ENCODE measurements around the gene DUSP22.

DUSP22 gene

DNA sequence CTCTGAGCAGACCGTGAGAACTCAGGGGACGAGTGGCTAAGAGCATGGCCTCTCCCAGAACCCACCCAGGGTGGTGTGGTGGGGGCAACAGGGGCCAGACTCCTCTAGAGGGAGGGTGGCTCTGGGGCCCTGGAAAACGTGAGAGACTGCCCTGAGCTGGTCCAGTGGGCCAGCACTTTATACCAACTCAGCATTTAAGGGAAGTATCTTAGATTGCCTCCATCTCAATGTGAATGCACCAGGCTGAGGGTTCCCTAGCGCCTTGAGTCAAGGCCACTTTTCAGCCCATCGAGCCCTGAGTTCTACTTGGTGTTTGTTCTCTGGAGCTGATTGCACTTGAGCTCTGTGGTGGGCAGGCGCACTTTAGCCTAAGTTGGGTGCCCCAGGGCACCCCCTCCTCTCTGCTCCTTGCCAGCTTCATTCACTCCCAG lies 57.2 kb downstream of the DUSP22 start:
- no peak for DNase-seq (ENCODE audit: low read depth in 2 of 3, low spot score in 1 of 3)

DNA sequence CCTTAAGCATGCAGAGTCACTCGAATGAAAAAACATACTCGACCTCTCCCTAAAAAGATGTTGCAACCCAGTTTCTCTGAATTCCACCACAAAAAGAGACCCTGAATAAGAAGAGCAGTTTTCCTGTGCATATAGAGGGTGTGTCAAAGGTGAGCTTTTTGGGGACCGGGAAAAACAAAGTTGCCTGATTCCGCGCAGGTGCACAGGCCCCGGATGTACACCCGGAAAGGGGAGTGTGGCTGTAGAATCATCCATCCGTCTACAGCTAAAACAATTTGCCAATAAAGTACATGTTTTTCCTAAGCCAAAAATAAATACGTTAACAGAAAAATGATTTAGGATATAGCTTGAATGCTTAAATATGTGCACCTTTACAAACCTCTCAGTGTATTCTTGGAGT lies 58.1 kb downstream of the DUSP22 start:
- DNase-seq (ENCODE audit: low read depth in 2 of 3, low spot score in 1 of 3) = no peak

DNA sequence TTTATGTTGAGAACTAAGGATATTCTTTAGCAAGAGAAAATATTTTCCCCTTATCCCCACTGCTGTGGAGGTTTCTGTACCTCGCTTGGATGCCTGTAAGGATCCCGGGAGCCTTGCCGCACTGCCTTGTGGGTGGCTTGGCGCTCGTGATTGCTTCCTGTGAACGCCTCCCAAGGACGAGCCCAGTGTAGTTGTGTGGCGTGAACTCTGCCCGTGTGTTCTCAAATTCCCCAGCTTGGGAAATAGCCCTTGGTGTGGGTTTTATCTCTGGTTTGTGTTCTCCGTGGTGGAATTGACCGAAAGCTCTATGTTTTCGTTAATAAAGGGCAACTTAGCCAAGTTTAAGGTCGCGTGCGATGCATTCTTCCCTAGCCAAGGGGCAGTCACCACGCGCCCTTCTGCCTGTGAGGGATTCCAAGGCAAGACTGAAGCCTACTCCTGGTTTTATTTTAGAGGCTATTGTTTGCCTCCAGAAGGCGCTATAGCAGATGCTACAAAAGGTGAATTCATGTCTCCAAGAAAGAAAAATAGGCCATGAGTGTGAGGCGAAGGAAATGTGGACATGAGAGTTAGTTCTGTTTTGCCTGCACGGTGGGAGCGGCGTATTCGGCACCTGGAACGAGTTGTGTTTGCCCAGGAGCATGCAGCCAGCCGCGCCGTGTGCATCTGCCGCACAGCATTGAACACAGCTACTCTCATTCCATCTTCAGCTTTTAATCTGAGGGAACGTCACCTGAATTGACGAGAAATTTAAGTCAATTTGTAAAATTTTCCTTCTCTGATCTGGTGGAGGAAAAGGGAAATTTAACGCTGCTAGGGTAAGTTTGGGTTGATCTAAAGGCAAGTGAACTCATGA lies 59.0 kb downstream of the DUSP22 start:
- DNase-seq (ENCODE audit: low read depth in 2 of 3, low spot score in 1 of 3) = no peak

- no peak for DNase-seq (ENCODE audit: low read depth in 2 of 3, low spot score in 1 of 3)
Observed at GRCh38 chr6:351867-352289, 59.6 kb downstream of the DUSP22 start.

DNA sequence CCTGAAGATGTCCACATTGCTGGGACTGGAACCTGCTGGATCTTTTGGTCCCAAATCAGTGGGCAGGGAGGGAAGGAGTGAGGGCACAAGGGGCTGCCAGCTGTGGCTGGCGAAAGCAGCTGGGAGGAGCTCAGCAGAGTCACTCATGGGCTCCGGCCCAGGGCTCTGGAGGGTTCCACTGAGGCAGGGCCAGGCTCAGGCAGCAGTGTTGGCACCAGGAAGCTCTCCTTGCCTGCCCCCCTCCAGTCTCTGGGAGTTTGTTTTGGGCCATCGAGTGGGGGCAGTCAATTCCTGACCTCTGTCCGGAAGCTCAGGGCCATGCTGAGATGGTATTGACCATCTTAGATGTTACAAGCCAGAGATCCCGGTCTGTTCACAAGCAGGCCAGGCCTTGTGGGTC lies 60.2 kb downstream of the DUSP22 start:
- no peak for DNase-seq (ENCODE audit: low read depth in 2 of 3, low spot score in 1 of 3)

DNA sequence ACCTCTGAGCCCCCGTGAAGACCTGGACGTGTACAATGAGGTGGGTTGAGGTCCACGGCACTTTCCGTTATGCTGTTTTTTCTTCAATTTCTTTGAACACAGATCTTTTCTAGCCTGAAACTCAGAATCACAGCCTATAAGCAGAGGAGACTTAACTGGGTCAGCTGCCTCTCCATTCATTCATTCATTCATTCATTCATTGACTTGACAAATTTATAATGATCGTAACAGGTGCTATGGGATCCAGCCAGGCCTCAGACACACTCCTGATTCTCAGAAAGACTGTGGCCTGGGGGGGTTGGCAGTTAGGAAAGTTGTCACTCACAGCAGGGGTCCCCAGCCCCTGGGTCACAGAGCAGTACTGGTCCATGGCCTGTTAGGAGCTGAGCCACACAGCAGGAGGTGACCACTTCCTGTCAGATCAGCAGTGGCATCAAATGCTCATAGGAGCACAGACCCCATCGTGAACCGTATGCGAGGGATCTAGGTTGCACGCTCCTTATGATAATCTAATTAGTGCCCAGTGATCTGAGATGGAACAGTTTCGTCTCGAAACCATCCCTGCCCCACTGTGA lies 60.7 kb downstream of the DUSP22 start:
- no peak for DNase-seq (ENCODE audit: low read depth in 2 of 3, low spot score in 1 of 3)

GRCh38 chr6:353642-354614 lies 61.6 kb downstream of the DUSP22 start:
- no peak for DNase-seq (ENCODE audit: low read depth in 2 of 3, low spot score in 1 of 3)

DNA sequence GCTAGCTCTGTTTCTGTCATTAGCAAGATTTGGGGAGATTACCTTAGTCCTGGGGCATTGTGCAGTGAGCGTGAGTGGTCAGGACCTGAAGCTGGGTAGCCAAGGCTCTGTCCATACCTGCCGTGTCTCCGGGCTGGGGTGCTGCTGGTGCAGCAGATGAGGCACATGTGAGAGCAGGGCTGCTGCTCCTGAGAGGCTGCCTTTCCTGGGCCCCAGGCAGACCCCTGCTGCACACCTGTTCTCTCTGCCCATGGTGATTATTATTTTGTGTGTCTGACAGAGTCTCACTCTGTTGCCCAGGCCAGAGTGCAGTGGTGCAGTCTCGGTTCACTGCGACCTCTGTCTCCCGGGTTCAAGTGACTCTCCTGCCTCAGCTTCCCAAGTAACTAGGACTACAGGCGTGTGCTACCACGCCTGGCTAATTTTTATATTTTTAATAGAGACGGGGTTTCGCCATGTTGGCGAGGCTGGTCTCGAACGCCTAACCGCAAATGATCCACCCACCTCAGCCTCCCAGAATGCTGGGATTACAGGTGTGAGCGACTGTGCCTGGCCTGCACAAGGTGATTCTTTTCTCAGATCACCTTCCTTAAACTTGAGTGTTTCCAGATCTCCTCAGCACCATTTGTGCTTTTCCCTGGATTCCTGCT lies 62.5 kb downstream of the DUSP22 start:
- no peak for DNase-seq (ENCODE audit: low read depth in 2 of 3, low spot score in 1 of 3)

GRCh38 chr6:355373-356208 lies 63.3 kb downstream of the DUSP22 start:
- no peak for DNase-seq (ENCODE audit: low read depth in 2 of 3, low spot score in 1 of 3)

GRCh38 chr6:356828-357251 lies 64.6 kb downstream of the DUSP22 start:
- peak in 1 of 3 donors; percentile 3 for DNase-seq (ENCODE audit: low read depth in 2 of 3, low spot score in 1 of 3)

DNA sequence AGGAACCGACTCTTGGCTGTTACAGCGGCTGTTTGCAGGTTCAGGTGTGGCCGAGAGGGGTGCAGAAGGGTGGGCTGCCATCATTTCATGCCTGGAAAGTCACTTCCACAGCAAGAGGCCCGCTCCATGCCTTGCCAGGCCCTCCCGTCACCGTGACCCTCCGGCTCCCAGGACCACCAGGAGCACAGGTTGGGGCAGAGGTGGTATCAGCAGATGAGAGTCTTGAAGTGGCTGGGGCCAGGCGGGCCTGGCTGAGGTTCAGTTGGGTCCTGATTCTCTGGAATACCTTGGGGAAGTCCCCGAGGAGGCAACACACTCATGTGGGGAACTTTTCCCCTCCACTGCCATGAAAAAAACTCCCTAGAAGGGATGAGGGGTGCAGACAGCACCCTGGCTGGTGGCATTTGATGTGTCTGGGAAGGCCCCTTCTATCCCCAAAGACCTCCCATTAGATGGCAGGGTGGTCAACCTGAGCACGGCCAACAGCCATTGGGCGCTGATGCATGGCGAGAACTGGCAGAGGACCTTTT lies 65.0 kb downstream of the DUSP22 start:
- no peak for DNase-seq (ENCODE audit: low read depth in 2 of 3, low spot score in 1 of 3)

- DNase-seq (ENCODE audit: low read depth in 2 of 3, low spot score in 1 of 3) = no peak
Observed at GRCh38 chr6:357791-358341, 65.6 kb downstream of the DUSP22 start.

- DNase-seq (ENCODE audit: low read depth in 2 of 3, low spot score in 1 of 3) = no peak
Observed at GRCh38 chr6:358432-358831, 66.1 kb downstream of the DUSP22 start.

DNA sequence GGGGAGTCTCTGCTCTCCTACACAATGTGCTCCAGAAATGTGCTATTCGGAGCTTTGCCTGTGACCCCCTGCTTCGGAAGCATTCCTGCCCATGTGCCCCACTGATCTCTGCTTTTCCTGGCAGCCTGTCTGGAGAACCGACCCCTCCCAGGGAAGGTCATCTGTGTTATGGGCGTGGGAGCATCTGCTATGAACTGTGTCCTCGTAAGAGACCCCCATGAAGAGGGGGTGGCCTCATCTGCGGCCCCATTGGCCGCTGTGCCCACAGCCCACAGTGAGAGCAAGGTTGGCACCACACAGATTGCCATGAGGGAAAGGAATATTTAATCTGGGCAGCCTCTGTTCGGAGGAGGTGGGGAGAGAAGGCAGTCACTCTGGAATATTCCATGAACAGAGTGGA lies 66.6 kb downstream of the DUSP22 start:
- no peak for DNase-seq (ENCODE audit: low read depth in 2 of 3, low spot score in 1 of 3)

DNA sequence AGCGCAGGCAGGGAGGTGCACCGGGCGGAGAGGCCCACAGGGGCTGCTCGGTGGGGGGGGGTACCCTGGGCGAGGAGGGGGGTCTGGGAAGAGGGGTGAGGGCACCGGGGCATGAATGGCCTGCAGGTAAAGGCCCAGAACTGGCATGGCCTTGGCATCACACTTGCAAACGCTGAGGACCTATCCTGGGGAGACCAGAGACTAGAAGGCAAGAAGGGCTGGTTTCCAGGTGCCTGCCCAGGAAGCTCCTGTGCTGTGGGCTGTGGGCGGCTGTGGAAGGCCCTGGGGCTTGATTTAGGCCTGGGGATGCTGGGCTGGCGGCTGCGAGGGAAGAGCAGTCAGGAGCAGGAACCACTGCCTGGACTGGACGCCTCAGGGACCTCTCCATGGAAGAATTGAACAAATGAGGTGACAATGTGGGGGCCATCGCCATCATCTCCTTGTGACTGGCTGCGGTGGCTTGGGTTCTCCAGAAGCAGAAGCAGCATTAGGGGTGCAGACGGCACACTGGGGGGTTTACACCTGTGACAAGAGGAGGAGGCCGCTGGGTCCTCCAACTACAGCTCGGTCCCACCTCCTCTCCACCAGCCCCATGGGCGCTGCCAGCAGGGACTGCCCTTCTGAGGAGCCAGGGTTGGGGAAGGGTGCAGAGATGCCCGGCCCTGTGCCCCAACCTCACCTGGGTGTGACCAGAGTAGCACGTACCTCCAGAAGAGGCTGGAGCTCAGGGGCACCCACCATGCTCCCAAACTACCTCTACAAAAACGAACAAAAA lies 67.2 kb downstream of the DUSP22 start:
- DNase-seq (ENCODE audit: low read depth in 2 of 3, low spot score in 1 of 3) = no peak

- DNase-seq (ENCODE audit: low read depth in 2 of 3, low spot score in 1 of 3) = no peak
Observed at GRCh38 chr6:360349-360748, 68.1 kb downstream of the DUSP22 start.

DNA sequence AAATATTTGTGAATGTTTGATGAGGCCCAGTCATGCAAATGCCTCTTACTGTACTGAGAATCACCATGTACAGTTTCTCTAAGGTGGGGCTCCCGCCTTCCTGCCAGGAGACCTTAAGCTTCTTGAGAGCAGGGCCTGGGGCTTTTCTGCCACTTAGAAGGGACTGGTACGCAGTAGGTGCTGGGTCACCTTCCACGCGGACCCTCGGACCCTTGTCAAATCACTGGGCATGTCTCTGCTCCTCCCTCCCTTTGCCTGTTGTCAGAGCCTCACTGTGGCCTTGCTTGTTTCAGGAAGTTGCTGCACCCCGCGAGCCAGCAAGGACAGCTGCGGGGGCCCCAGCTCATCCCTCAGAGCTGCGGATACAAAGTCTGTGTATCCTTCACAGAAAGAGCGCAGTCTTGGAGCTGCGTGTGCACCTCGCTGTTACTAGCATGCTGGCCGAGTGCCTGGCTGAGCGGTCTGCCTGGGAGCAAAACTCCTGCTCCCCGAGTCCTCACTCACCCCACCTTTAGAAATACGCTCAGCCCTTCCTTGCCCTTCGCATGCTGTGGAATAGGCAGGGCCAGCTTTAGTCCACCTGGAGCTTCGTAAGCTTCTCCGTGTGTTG lies 68.6 kb downstream of the DUSP22 start:
- DNase-seq (ENCODE audit: low read depth in 2 of 3, low spot score in 1 of 3) = no peak

DNA sequence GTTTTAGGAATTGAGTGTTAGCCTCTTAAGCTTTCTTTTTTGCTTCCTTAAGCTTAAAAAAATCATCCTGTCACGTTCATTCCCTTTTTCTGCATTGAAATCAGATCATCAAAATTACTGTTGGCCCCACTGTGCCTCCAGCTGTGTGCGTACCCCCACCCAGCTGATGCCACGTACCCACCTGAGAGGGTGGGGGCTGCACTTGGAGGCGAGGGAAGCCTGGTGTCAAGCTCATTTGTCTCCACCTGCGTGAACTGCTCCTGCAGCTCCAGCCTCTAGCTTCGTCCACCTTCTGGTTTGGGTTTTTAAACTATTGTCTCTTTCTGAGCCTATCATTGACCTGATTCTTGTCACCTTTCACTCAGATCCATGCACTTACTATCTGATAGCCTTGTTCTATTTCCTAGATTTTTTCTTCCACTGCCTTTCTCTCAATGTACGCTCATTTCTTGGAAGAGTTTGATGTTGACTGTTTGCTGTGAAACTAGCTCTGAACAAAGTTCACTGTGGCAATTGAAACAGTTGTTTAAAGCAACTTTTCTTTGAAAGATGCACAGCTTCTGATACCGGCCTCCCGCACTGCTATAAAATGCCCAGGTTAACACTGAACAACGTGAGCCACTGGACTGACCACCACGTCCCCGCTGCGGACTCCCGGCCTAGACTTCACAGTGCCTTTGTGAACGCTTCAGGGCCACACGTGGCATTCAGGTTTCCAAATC lies 69.3 kb downstream of the DUSP22 start:
- DNase-seq (ENCODE audit: low read depth in 2 of 3, low spot score in 1 of 3) = no peak
